Common myeloid progenitor, CD34-positive (primary cell): Measurements from ENCODE around the gene SLF2.

Experiments
- CTCF ChIA-PET: fragments of 350-600 bp; sonication (Branson Sonifier 250); formaldehyde crosslinking; loops from one replicate; lab custom pipeline; 2021; ENCODE audit warnings: antibody characterized with exemption; lab: Charles Lee
- POLR2A ChIA-PET: fragments of 350-600 bp; sonication (Branson Sonifier 250); formaldehyde crosslinking; loops from one replicate; lab custom pipeline; 2021; ENCODE audit warnings: antibody characterized with exemption; lab: Charles Lee
- DNase-seq, 3 donors: peaks; one replicate each; pipeline versions ENCODE4 v3.0.0 to v3.0.0-alpha.2; 2013
- H3K27ac ChIP-seq, 2 experiments: 1 replicate in 1 of 2; 2 replicates in 1 of 2; pipeline ENCODE4 v1.7.0; 2013; ENCODE audit warnings: inconsistent platforms in 2 of 2, low read length in 2 of 2, mild to moderate bottlenecking in 2 of 2, low read depth in 1 of 2, moderate library complexity in 1 of 2; ENCODE audit not compliant: severe bottlenecking in 2 of 2, insufficient read depth in 1 of 2, poor library complexity in 1 of 2
- H3K27me3 ChIP-seq, 5 experiments: replicated peaks in 2 of 5; 1 replicate in 3 of 5; 2 replicates in 2 of 5; pipeline versions ENCODE4 v1.6.1 to v1.7.0; 2013; ENCODE audit warnings: low read length in 4 of 5, mild to moderate bottlenecking in 2 of 5, moderate library complexity in 2 of 5, inconsistent platforms in 1 of 5; ENCODE audit not compliant: insufficient read depth in 5 of 5, control insufficient read depth in 4 of 5
- H3K36me3 ChIP-seq, 4 experiments: 1 replicate in 2 of 4; 2 replicates in 2 of 4; pipeline versions ENCODE4 v1.6.1 to v1.7.0; 2013; ENCODE audit warnings: low read length in 3 of 4, control low read depth in 1 of 4, mild to moderate bottlenecking in 1 of 4; ENCODE audit not compliant: control insufficient read depth in 4 of 4, insufficient read depth in 4 of 4
- H3K4me1 ChIP-seq, 4 experiments: 1 replicate in 3 of 4; 2 replicates in 1 of 4; pipeline versions ENCODE4 v1.6.1 to v1.7.1; 2013; ENCODE audit warnings: low read length in 3 of 4, mild to moderate bottlenecking in 3 of 4, control low read depth in 1 of 4, inconsistent platforms in 1 of 4, moderate library complexity in 1 of 4; ENCODE audit not compliant: control insufficient read depth in 4 of 4, insufficient read depth in 4 of 4; ENCODE audit errors: control extremely low read depth in 1 of 4
- H3K4me3 ChIP-seq, 7 experiments: 1 replicate in 4 of 7; 2 replicates in 3 of 7; pipeline versions ENCODE4 v1.5.1 to v1.7.0; 2013; ENCODE audit warnings: mild to moderate bottlenecking in 7 of 7, low read length in 6 of 7, moderate library complexity in 6 of 7, inconsistent platforms in 2 of 7, low read depth in 2 of 7, control low read depth in 1 of 7; ENCODE audit not compliant: insufficient read depth in 4 of 7, control insufficient read depth in 1 of 7; ENCODE audit errors: extremely low read depth in 1 of 7
- H3K9me3 ChIP-seq, 5 experiments: 1 replicate in 4 of 5; 2 replicates in 1 of 5; pipeline versions ENCODE4 v1.6.1 to v1.7.1; 2013; ENCODE audit warnings: low read length in 4 of 5, mild to moderate bottlenecking in 2 of 5, inconsistent platforms in 1 of 5, low read depth in 1 of 5, moderate library complexity in 1 of 5; ENCODE audit not compliant: control insufficient read depth in 4 of 5, insufficient read depth in 2 of 5; ENCODE audit errors: control extremely low read depth in 1 of 5
- WGBS: methylation state at CpG from one replicate; pipeline ENCODE4 v1.1.5; 2013; ENCODE audit not compliant: insufficient coverage; 5-methylcytosine and 5-hydroxymethylcytosine counted together

SLF2 gene

DNA sequence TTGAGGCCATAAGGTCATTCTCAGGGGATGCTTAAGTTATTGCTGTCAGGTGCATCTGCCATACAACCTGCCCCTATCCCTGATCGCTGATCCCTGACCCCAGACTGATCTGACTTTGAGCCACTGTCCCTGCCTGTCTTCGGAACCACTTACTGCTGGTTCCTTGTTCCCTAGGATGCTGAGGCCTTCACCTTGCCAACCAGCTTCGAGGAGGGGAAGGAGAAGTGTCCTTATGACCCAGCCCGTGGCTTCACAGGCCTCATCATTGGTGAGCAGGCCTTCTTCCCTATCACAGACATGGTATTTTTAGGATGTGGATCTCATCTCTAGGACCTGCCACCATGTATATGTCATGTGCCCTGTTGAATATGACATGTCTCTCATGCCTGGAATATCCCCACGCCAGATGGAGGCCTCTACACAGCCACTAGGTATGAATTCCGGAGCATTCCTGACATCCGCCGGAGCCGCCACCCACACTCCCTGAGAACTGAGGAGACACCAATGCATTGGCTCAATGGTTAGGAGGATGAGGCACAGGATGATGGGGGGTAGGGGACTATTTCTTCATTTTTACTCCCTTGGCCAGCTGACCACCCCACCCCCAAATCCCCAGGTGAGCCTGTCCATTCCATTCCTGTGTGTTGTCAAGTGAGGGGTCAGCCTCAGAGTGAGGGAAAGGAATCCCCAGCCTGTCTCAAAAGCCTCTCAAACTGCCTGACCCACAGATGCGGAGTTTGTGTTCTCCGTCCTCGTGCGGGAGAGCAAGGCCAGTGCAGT lies 65.5 kb downstream of the SLF2 start:
- WGBS, result 91% methylated on average over 7 of the region's 13 CpGs
- Histone ChIP-seq H3K27me3 (no peaks in the 10 kb centered on the region), H3K4me3 (no peak overlapping the region), H3K36me3 (peaks cover 6 to 27% (median 19%) of the 10 kb centered on the region in 4 experiments), H3K4me1 (no peaks in the 10 kb centered on the region), H3K27ac (no peak overlapping the region), H3K9me3 (no peaks in the 10 kb centered on the region)
- POLR2A ChIA-PET, result no interaction called here
- CTCF ChIA-PET, result no interaction called here
- DNase-seq, result no peak

- H3K4me3 ChIP-seq, result no peak overlapping the region
- POLR2A ChIA-PET, result no interaction called here
- H3K36me3 ChIP-seq, result peaks cover 6 to 31% (median 20%) of the 10 kb centered on the region in 4 experiments
- CTCF ChIA-PET, result interaction anchor here (1.5 kb wide), 1 partner anchor 36 kb away, joined by 4 read pairs; no protein-coding TSS in a partner anchor
- DNase-seq, result no peak
- 96% methylated on average over 10 of the region's 10 CpGs for WGBS
- no peak overlapping the region for H3K27ac ChIP-seq
- H3K4me1 ChIP-seq, result no peaks in the 10 kb centered on the region
- H3K9me3 ChIP-seq, result no peaks in the 10 kb centered on the region
- no peaks in the 10 kb centered on the region for H3K27me3 ChIP-seq
Observed at GRCh38 chr10:100978901-100979195, 66.1 kb downstream of the SLF2 start.

DNA sequence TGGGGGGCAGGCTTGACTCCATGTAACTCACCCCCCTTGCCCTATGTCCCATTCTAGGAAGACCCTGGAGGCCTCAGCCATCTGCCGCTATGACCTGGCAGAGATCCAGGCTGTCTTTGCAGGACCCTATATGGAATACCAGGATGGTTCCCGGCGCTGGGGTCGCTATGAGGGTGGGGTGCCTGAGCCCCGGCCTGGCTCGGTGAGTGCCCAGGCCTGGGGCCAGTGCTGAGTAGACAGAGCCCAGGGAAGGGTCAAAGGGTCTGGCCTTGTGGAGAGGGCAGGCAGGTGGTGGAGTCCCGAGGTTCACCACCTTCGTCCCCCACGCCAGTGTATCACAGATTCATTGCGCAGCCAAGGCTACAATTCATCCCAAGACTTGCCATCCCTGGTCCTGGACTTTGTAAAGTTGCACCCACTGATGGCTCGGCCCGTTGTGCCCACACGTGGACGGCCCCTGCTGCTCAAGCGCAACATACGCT lies 67.1 kb downstream of the SLF2 start:
- DNase-seq, result no peak
- WGBS, result 98% methylated on average over 16 of the region's 16 CpGs
- Histone ChIP-seq H3K4me1 (no peaks in the 10 kb centered on the region), H3K27me3 (no peaks in the 10 kb centered on the region), H3K27ac (no peak overlapping the region), H3K4me3 (no peak overlapping the region), H3K36me3 (peaks cover 6 to 35% (median 20%) of the 10 kb centered on the region in 4 experiments), H3K9me3 (no peaks in the 10 kb centered on the region)
- ChIA-PET POLR2A (no interaction called here), CTCF (interaction anchor here (0.7 to 2.4 kb wide), 3 partner anchors 10 to 35 kb away, joined by 3 to 10 read pairs (median 4); partner anchors contain the start of gene SEMA4G)

- Histone ChIP-seq H3K27me3 (no peaks in the 10 kb centered on the region), H3K27ac (no peak overlapping the region), H3K4me1 (no peaks in the 10 kb centered on the region), H3K36me3 (peaks cover 6 to 39% (median 23%) of the 10 kb centered on the region in 4 experiments), H3K4me3 (no peak overlapping the region), H3K9me3 (no peaks in the 10 kb centered on the region)
- DNase-seq, result no peak
- WGBS, result 92% methylated on average over 2 of the region's 2 CpGs
- ChIA-PET CTCF (interaction anchor here (1.5 to 2.4 kb wide), 4 partner anchors 8 to 38 kb away, joined by 4 to 10 read pairs (median 8); partner anchors contain the start of gene SEMA4G), POLR2A (interaction anchor here (0.6 kb wide), 1 partner anchor 34 kb away, joined by 11 read pairs; no protein-coding TSS in a partner anchor)
Observed at GRCh38 chr10:100980311-100980710, 67.5 kb downstream of the SLF2 start.

DNA sequence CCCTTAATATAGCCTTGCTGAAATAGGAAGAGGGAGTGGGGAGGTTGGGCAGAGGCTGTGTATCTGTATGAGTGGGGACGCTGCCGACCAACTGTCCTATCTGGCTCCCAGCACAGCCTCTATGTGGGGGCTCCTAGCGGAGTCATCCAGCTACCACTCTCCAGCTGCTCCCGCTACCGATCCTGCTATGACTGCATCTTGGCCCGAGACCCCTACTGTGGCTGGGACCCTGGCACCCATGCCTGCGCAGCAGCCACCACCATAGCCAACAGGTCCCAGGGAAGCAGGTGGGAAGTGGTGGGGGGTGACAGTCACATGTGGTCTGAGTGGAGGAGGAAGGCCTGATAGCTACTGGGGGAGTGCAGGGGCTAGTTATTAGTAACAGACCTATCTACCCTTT lies 67.9 kb downstream of the SLF2 start:
- WGBS, result 100% methylated on average over 1 of the region's 7 CpGs
- POLR2A ChIA-PET, result interaction anchor here (0.6 kb wide), 1 partner anchor 33 kb away, joined by 11 read pairs; no protein-coding TSS in a partner anchor
- Histone ChIP-seq H3K4me1 (no peaks in the 10 kb centered on the region), H3K9me3 (no peaks in the 10 kb centered on the region), H3K4me3 (no peak overlapping the region), H3K36me3 (peaks cover 6 to 43% (median 23%) of the 10 kb centered on the region in 4 experiments), H3K27me3 (no peaks in the 10 kb centered on the region), H3K27ac (no peak overlapping the region)
- CTCF ChIA-PET, result interaction anchor here (0.8 to 2.4 kb wide), 7 partner anchors 9 to 430 kb away, joined by 3 to 10 read pairs (median 5); partner anchors contain the start of gene SEMA4G
- DNase-seq, result no peak

DNA sequence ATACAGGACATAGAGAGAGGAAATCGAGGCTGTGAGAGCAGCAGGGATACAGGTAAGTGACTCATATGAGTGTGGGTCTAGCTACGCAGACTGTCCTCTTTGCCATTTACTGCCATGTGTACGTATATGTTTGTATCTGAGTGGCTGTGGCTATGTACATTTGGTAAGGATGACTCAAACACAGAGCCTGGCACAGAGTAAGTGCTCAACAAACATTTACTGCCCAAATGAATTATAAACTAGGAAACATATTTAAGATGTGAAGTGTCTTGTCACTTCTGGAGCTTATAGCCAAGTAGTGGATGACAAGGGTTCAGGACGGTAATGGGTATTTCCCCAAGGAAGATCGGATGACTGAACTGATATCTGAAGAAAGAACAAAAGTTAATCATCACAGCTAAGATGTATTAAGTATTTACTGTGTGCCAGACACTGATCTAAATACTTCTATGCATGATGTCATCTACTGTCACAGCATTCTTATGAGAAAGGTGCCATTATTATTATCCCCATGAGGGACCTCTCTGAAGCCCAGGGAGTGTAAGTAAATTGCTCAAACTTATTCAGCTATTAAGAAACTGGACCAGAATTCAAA lies 68.5 kb downstream of the SLF2 start:
- peaks cover 0 to 5% (median under 1%) of the 10 kb centered on the region in 4 experiments for H3K4me1 ChIP-seq
- POLR2A ChIA-PET, result interaction anchor here (0.6 kb wide), 1 partner anchor 33 kb away, joined by 11 read pairs; no protein-coding TSS in a partner anchor
- H3K9me3 ChIP-seq, result no peaks in the 10 kb centered on the region
- no peaks in the 10 kb centered on the region for H3K27me3 ChIP-seq
- no peak overlapping the region for H3K27ac ChIP-seq
- 100% methylated on average over 1 of the region's 5 CpGs for WGBS
- peaks cover 6 to 44% (median 23%) of the 10 kb centered on the region in 4 experiments for H3K36me3 ChIP-seq
- CTCF ChIA-PET, result interaction anchor here (0.8 to 2.4 kb wide), 7 partner anchors 9 to 430 kb away, joined by 3 to 10 read pairs (median 5); partner anchors contain the start of gene SEMA4G
- no peak overlapping the region for H3K4me3 ChIP-seq
- no peak for DNase-seq
